Peyer's patch (tissue), 4 donors: ENCODE measurements around the gene MTCH2.

Source experiments
- POLR2A ChIP-seq, 2 donors: fragments of 450-650 bp; IDR thresholded peaks; one replicate each; pipeline ENCODE4 v1.5.1; 2017; ENCODE audit warnings: antibody characterized with exemption in 2 of 2, mild to moderate bottlenecking in 2 of 2, moderate library complexity in 2 of 2
- TF ChIP-seq, protein P1 (sequence below), 6 experiments: fragments of 450-650 bp in 4 of 6; fragments of 200-600 bp in 2 of 6; sonication (generic) in 1 of 6; IDR thresholded peaks; one replicate each; pipeline ENCODE4 v1.5.1; 2017 to 2019; ENCODE audit warnings: antibody characterized with exemption in 6 of 6, mild to moderate bottlenecking in 3 of 6, moderate library complexity in 1 of 6

DNA sequence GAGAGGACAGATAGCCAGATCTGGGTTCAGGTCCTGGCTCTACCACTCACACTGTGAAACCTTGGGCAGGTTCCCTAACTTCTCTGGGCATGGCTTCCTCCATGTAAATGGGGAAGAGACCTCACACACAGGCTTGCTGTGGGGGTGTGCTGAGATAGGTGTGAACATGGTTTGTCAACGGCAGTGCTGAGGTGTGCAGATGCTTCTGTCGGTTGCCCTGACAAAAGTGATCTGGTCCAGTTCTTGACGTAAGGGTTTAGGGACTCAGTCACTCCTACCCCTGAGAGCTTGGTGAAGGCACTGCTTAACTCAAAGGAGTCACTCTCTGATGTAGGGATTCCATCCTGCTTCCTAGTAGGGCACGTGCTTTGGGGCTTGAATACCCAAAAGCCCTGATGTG, 50.1 kb downstream of the MTCH2 start:
- TF ChIP-seq, protein P1, sequence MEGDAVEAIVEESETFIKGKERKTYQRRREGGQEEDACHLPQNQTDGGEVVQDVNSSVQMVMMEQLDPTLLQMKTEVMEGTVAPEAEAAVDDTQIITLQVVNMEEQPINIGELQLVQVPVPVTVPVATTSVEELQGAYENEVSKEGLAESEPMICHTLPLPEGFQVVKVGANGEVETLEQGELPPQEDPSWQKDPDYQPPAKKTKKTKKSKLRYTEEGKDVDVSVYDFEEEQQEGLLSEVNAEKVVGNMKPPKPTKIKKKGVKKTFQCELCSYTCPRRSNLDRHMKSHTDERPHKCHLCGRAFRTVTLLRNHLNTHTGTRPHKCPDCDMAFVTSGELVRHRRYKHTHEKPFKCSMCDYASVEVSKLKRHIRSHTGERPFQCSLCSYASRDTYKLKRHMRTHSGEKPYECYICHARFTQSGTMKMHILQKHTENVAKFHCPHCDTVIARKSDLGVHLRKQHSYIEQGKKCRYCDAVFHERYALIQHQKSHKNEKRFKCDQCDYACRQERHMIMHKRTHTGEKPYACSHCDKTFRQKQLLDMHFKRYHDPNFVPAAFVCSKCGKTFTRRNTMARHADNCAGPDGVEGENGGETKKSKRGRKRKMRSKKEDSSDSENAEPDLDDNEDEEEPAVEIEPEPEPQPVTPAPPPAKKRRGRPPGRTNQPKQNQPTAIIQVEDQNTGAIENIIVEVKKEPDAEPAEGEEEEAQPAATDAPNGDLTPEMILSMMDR (IDR thresholded peaks at IDR 0.05): no peak
- no peak for TF ChIP-seq POLR2A (IDR thresholded peaks at IDR 0.05)
